Parathyroid adenoma (tissue), 2 donors: ENCODE measurements around the gene HSPB2.

ENCODE experiments used
- H2AFZ ChIP-seq: fragments of 300-600 bp; sonication (generic); one replicate; pipeline ENCODE4 v1.7.0; 2017; ENCODE audit warnings: antibody characterized with exemption, mild to moderate bottlenecking
- H3K27ac ChIP-seq: fragments of 300-600 bp; sonication (generic); one replicate; pipeline ENCODE4 v1.7.0; 2017
- H3K27me3 ChIP-seq: fragments of 300-600 bp; sonication (generic); one replicate; pipeline ENCODE4 v1.7.0; 2017; ENCODE audit warnings: low read length; ENCODE audit not compliant: control insufficient read depth, insufficient read depth
- H3K36me3 ChIP-seq: fragments of 300-600 bp; sonication (generic); one replicate; pipeline ENCODE4 v1.7.0; 2017; ENCODE audit warnings: low read length; ENCODE audit not compliant: control insufficient read depth, insufficient read depth
- H3K4me1 ChIP-seq: fragments of 300-600 bp; sonication (generic); one replicate; pipeline ENCODE4 v1.7.0; 2017; ENCODE audit warnings: control low read depth
- H3K4me2 ChIP-seq: fragments of 300-600 bp; sonication (generic); one replicate; pipeline ENCODE4 v1.7.0; 2017; ENCODE audit warnings: low read length
- H3K4me3 ChIP-seq: fragments of 300-600 bp; sonication (generic); one replicate; pipeline ENCODE4 v1.7.0; 2017; ENCODE audit warnings: low read depth, low read length
- H3K79me2 ChIP-seq: fragments of 300-600 bp; sonication (generic); one replicate; pipeline ENCODE4 v1.7.0; 2017; ENCODE audit warnings: control low read depth
- H3K9ac ChIP-seq: fragments of 300-600 bp; sonication (generic); one replicate; pipeline ENCODE4 v1.7.0; 2017; ENCODE audit warnings: mild to moderate bottlenecking
- H3K9me3 ChIP-seq: fragments of 300-600 bp; sonication (generic); one replicate; pipeline ENCODE4 v1.7.0; 2017; ENCODE audit warnings: low read length; ENCODE audit not compliant: control insufficient read depth
- CTCF ChIP-seq: fragments of 300-600 bp; sonication (generic); IDR thresholded peaks from one replicate; pipeline ENCODE4 v1.7.0; 2017; ENCODE audit warnings: antibody characterized with exemption, mild to moderate bottlenecking
- donor health status: primary hyperparathyroidism.

Gene HSPB2

GRCh38 chr11:111912535-111912934 lies at the start of gene HSPB2:
HSPB2 (plus strand) TSS chr11:111912734; CDS start chr11:111912830, 96 bp downstream.
- peak within 1 kb of the TSS; percentile 85 for H2AFZ ChIP-seq
- no peak within 1 kb of the TSS for H3K9ac ChIP-seq
- H3K4me3 ChIP-seq, result peak within 1 kb of the TSS; percentile 40
- peak within 1 kb of the TSS; percentile 53 for H3K4me2 ChIP-seq
- no peaks in the 10 kb centered on the region for H3K36me3 ChIP-seq
- no peaks in the 10 kb centered on the region for H3K79me2 ChIP-seq
- H3K9me3 ChIP-seq, result no peaks in the 10 kb centered on the region
- peak within 1 kb of the TSS; percentile 75 for H3K27ac ChIP-seq
- H3K27me3 ChIP-seq, result no peaks in the 10 kb centered on the region
- peaks cover 26% of the 10 kb centered on the region for H3K4me1 ChIP-seq
- TF ChIP-seq CTCF, result no peak

GRCh38 chr11:111870113-111870512 lies 42.4 kb upstream of the HSPB2 start:
- Histone ChIP-seq H3K4me1 (no peaks in the 10 kb centered on the region), H3K9me3 (no peaks in the 10 kb centered on the region), H3K27ac (no peak overlapping the region), H3K4me3 (peak overlapping the region; percentile 81), H3K4me2 (peak overlapping the region; percentile 78), H3K36me3 (no peaks in the 10 kb centered on the region), H3K27me3 (no peaks in the 10 kb centered on the region), H3K9ac (no peak overlapping the region), H3K79me2 (no peaks in the 10 kb centered on the region), H2AFZ (no peak overlapping the region)
- no peak for TF ChIP-seq CTCF

GRCh38 chr11:111870522-111870885 lies 42.0 kb upstream of the HSPB2 start:
- Histone ChIP-seq H3K4me3 (peak overlapping the region; percentile 81), H3K27ac (no peak overlapping the region), H3K4me1 (no peaks in the 10 kb centered on the region), H3K79me2 (no peaks in the 10 kb centered on the region), H3K9me3 (no peaks in the 10 kb centered on the region), H3K9ac (peak overlapping the region; percentile 77), H3K4me2 (peak overlapping the region; percentile 78), H3K27me3 (no peaks in the 10 kb centered on the region), H2AFZ (peak overlapping the region; percentile 89), H3K36me3 (no peaks in the 10 kb centered on the region)
- no peak for TF ChIP-seq CTCF

GRCh38 chr11:111870886-111871692 lies 41.4 kb upstream of the HSPB2 start, which contains the start of gene ALG9:
ALG9 (minus strand) TSS chr11:111871581; CDS start chr11:111871482, 99 bp downstream.
- peak within 1 kb of the TSS; percentile 78 for H3K4me2 ChIP-seq
- no peaks in the 10 kb centered on the region for H3K9me3 ChIP-seq
- H3K9ac ChIP-seq, result peak within 1 kb of the TSS; percentile 77
- H3K79me2 ChIP-seq, result no peaks in the 10 kb centered on the region
- H3K27ac ChIP-seq, result peak within 1 kb of the TSS; percentile 73
- H3K36me3 ChIP-seq, result no peaks in the 10 kb centered on the region
- H2AFZ ChIP-seq, result peak within 1 kb of the TSS; percentile 89
- H3K4me1 ChIP-seq, result no peaks in the 10 kb centered on the region
- TF ChIP-seq CTCF, result no peak
- H3K27me3 ChIP-seq, result no peaks in the 10 kb centered on the region
- peak within 1 kb of the TSS; percentile 81 for H3K4me3 ChIP-seq
